ENCODE measurements around the gene CDK15.

Gene CDK15

DNA sequence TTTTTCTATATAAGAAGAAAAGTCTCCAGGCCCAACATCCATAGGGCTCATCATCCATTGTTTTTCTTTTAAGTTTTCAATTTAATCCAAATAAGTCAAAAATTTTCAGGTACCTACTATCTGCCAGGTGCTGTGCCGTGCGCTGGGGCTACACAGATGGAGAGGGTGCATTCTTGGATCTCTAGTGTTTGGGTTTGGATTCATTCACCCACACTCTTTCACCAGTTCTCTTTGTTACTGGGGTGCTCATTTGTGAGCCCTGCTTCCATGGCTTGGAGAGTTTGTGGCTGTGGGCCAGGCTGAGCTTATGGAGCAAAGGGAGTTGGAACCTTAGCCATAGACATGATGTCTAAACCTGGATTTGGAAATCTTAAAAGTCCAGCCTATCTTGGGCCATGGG lies 51.0 kb downstream of the CDK15 start:
- TF ChIP-seq ZNF274 (IDR thresholded peaks at IDR 0.05; ENCODE audit: low read depth, low read length): no peak
- no peak overlapping the region for H3K4me3 ChIP-seq (ENCODE audit: low read length)

DNA sequence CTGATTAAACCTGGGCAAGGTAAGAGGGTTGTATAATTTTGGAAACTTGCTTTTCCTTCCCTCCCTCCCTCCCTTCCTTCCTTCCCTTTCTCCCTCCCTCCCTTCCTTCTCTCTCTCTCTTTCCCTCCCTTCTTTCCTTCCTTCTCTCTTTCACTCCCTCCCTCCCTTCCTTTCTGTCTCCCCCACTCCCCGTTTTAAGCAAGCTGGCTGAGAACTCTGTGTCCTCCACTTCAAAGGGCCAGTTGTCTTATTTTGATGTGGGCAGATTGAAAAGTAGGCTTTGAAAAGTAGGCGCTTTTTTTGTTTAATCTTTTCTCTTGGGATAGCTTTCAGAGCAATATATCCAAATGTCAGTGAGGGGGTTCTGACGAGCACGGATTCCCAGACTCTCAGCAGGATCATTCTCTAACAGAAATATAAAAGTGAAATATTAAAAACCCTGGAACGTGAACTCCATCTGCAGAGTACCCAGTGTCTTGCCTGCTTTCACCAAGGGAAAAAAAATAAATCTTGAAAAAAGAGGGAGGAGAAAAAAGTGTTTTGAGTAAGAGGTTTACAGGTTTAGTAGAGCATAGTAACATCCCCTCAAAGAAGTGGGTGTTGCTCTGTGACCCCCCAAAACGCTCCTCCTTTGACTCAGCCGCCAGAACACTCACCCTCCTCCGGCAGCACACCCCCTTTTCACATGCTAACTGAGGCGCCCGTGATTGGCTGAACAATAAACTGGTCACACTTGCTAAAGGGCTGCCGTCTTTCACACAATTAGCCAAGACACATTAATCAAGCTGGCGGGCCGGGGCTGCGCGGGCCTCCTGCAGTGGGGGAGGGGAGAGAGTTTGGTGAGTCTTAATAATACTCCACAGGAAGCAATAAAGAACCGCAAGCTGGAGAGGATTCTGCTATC lies 52.2 kb downstream of the CDK15 start:
- no peak overlapping the region for H3K4me3 ChIP-seq (ENCODE audit: low read length)
- TF ChIP-seq ZNF274 (IDR thresholded peaks at IDR 0.05; ENCODE audit: low read depth, low read length): no peak

DNA sequence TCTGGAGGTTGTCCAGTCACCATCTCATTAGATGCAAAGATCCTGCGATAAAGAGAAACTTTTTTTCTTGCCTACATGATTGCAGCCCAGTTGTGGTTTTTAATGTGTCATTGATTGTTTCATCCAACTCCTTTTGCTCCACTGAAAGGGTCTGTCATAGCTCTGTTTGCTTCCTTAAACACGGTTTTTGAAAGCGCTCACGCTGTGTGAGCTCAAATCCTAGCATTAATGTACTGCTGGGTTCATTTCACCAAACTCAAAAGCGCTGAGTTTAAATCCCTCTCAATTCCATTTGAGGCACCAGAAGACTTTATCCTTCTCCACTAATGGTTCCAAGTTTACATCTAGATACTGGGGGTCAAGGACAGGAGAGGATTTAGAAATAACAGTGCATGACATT lies 53.6 kb downstream of the CDK15 start:
- no peak overlapping the region for H3K4me3 ChIP-seq (ENCODE audit: low read length)
- TF ChIP-seq ZNF274 (IDR thresholded peaks at IDR 0.05; ENCODE audit: low read depth, low read length): no peak

DNA sequence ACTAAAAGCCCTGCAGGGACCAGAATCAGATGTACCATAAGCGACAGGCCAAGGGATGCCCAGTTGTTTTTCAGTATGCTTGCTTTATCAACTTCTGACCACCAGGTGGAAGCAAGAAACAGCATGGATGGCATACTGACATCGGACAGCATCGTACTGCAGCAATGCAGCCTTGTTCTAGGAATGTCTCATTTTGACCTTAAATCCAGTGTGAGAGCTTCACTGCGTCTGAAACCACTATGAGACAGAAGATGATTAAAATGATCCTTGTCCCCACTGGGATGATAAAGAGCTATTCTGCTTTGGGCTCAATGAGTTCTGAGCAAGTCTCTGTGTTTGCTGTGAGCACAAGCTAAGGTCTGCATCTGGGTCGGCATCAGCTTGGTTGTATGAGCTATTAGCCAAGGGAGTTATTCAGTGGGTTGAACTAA lies 54.3 kb downstream of the CDK15 start:
- no peak overlapping the region for H3K4me3 ChIP-seq (ENCODE audit: low read length)
- no peak for TF ChIP-seq ZNF274 (IDR thresholded peaks at IDR 0.05; ENCODE audit: low read depth, low read length)

DNA sequence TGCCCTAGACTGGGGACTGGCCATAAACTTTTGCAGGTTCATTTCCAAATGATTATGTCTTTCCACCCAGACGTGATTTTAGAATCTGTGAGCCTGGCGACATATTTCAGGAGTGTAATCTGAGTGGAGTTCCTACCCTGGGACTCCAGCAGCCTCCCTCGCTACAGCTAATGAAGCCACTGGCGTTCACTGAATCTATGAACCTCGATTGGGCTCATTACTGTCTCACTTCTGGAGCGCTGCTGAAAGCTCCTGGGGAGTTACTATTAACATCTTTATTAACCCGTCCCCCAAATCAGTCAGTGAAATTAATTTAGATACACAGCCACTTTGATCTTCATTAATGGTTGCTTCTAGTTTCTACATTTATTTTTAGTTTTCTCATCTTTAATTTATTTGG lies 56.5 kb downstream of the CDK15 start:
- no peak overlapping the region for H3K4me3 ChIP-seq (ENCODE audit: low read length)
- no peak for TF ChIP-seq ZNF274 (IDR thresholded peaks at IDR 0.05; ENCODE audit: low read depth, low read length)

DNA sequence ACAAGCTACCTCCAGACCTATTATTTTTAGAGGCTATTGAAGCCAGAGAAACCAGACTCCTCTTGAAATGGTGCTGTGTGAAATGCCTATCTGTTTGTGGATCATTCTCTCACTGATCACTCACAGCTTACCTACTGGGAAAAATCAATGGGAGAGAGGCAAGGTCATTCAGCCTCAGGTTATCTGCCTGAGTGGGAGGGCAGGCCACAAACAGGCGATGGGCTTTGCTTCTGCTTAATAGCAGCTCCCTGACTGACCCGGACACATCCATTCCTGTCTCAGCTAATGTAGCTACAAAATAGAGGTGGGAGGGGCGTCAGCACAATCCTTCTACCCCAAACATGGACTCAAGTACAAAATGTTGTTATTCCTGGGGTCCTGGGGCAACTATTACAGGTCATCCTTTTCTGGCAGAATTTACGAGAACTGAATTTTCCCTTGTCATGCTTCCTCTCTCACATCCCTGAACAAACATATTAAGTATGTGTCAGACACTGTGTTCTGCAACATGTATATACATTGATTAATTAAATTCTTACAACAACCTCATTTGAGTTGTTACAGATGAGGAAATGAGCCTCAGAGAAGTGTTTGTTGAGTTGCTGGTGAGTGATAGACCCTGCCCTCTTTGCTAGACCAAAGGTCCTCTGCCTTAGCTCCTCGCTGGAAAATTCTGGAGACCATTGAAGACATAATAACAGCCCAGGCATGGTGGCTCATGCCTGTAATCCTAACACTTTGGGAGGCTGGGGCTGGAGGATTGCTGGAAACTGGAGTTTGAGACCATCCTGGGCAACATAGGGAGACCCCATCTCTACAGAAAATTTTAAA lies 60.5 kb downstream of the CDK15 start:
- no peak for TF ChIP-seq ZNF274 (IDR thresholded peaks at IDR 0.05; ENCODE audit: low read depth, low read length)
- no peak overlapping the region for H3K4me3 ChIP-seq (ENCODE audit: low read length)

DNA sequence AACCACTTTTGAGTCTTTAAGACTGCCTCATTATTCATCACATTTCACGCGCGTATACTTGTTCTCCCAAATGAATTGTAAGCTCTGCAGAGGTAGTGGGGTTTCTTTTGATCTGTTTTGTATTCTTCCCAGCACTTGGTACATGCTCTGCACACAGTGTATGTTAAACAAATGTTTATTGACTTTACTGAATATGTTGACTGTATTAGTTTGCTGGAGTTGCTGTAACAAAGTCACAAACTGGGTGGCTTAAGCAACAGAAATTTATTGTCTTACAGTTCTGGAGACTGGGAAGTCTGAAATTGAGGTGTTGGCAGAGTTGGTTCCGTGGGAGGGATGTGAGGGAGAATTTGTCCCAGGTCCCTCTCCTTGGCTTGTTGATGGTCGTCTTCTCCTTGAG lies 65.1 kb downstream of the CDK15 start:
- H3K4me3 ChIP-seq (ENCODE audit: low read length): no peak overlapping the region

DNA sequence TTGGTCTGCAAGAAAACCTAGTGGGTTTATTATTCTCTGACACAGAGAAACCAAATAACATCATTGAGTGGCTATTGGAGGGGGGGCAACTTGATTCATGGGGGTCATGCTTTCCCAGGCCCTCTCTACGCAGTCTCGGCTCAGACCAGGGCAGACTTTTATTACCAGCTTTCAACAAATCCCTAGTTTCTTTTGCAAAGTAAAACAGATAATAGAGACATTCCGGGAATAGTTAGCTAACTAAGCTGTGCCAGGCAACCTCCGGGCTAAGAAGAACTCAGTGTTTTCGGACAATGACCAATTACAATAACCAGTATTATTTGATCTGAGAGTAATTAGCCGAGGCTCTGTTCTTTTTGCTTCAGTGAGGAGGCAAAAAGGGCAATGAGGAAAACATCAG lies 66.3 kb downstream of the CDK15 start:
- TF ChIP-seq ZNF274 (IDR thresholded peaks at IDR 0.05; ENCODE audit: low read depth, low read length): no peak
- H3K4me3 ChIP-seq (ENCODE audit: low read length): no peak overlapping the region

More for the DNA sequence above, 65.1 kb downstream of the CDK15 start:
- no peak for TF ChIP-seq ZNF274 (IDR thresholded peaks at IDR 0.05; ENCODE audit: low read depth, low read length)

DNA sequence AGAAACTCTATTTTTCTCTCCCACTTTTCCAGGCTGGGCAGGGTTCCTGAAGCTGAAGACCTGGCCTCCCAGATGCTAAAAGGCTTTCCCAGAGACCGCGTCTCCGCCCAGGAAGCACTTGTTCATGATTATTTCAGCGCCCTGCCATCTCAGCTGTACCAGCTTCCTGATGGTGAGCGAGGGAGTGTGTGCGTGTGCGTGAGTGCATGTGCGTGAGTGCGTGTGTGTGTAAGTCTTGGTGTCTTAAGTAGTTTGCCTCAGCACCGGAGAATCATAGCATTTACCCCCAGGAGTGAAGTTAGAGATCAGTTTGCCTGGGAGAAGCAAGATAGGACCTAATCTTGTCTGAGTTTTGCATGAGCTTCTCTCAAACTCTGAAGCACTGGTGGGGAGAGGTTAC lies 73.7 kb downstream of the CDK15 start:
- no peak for TF ChIP-seq ZNF274 (IDR thresholded peaks at IDR 0.05; ENCODE audit: low read depth, low read length)
- H3K4me3 ChIP-seq (ENCODE audit: low read length): no peak overlapping the region

DNA sequence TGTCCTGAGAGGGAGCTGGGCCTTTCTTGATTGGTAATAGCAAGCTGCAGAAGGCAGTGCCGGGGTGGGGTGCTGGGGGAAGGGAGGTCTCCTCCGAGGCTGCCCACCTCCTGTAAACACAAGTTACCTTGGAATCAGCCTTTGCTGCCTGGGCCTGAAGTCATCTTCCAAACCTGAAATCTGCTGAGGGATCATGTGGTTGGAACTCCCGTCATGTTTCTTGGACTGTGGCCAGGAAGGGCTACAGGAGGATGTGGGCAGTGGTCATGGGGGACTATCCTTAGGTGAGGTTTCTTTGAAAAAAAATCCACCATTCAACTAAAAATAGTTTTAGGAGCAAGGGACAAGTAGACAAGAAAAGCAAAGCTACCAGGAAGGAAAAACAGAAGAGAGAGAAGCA lies 74.2 kb downstream of the CDK15 start:
- peak overlapping the region; percentile 1; the same call in 1 of the 2 replicates for H3K4me3 ChIP-seq (ENCODE audit: low read length)
- TF ChIP-seq ZNF274 (IDR thresholded peaks at IDR 0.05; ENCODE audit: low read depth, low read length): no peak

DNA sequence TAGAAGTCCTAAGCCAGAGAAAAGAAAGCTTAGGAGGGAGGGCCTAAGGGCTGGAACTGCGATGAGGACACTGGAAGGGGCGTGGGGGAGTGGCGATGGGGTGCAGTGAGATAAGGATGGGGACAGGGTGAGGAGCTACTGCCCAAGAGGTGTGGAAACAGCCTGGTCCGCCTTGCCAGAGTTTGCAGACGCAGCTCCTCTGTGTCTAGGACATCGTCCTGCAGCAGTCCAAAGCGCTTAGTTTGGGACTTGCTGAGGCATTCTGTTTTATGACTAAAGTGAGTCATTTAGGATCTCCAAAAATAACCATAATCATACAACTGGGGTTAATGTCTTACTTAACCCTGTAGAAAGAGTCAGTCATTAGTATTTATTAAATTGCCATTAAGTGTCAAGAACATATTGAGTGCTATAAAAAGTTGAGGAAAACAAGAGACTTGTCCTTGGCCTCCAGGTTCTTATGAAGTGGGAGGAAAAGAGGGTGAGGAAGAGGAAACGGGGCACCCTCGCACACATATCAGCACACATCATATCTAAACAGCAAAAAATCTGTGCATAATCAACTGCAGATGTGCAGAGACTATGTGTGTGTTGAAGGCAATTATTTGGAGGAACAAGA lies 74.8 kb downstream of the CDK15 start:
- TF ChIP-seq ZNF274 (IDR thresholded peaks at IDR 0.05; ENCODE audit: low read depth, low read length): no peak
- H3K4me3 ChIP-seq (ENCODE audit: low read length): peak overlapping the region; percentile 13; the same call in 1 of the 2 replicates

DNA sequence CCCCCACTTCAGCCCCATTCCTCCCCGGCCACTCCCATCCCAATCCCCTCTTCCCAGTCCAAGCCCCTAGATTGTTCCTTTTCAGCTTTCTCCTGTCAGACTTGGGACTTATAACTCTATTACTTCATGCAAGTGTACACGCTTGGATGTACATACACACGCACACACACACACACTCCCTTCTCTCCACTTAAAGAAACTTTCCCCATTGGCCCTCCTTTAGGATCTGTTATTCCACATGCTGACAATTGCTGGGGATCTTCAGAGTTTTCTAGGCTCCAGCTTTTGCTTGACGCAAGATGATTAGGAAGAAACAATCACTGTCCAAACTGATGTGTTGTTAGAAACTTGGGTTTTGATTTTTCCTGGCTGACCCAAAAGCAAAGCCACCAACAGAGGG lies 75.4 kb downstream of the CDK15 start:
- no peak for TF ChIP-seq ZNF274 (IDR thresholded peaks at IDR 0.05; ENCODE audit: low read depth, low read length)
- H3K4me3 ChIP-seq (ENCODE audit: low read length): peak overlapping the region; percentile 13; the same call in 1 of the 2 replicates

DNA sequence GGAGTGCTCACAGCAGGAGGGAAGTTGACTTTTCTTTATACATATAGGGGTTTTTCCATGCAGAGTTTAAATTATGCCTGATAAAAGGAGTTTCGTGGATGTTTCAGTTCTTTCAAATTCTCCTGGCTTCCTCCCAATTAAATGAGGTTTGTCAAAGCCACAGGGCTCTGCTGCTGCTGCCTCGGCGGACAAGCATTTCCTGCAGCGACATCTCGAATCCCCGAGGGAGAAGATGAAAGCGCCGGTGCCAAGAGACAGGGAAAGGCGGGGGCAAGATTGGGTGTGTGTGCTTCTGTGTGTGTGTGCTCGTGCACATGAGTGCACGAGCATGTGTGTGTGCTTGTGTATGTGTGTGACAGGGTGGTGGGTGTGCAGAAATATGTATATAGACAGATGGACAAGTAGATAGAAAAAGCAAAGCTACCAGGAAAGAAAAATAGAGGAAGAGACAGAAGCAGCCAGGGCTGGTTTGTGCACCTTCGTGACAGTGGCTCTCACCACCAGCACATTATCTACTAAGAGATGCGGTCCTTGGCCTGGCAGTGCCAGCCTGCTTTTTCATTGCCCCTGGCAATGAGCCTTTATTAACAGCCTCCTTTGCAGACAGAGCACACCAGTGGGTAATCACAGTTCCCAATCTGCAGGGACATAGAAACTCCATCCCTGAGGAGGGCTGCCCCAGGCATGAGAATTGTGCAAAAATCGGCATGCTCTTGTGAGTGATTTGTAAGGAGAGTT lies 76.2 kb downstream of the CDK15 start:
- peak overlapping the region; percentile 11; the same call in 1 of the 2 replicates for H3K4me3 ChIP-seq (ENCODE audit: low read length)
- no peak for TF ChIP-seq ZNF274 (IDR thresholded peaks at IDR 0.05; ENCODE audit: low read depth, low read length)

All from GM08714 (cell line).